ENCODE measurements around the gene TRAPPC4. TPM values are rescaled to one million over a fixed set of nuclear protein-coding genes. Genes with fewer than 3 reads are reported as not detected.

The TRAPPC4 gene
- total RNA-seq, 1 experiment from 2014 or later: 73.0 TPM

- BruUV-seq (replicated peaks): no TSS peak
- Histone ChIP-seq H3K27ac (ENCODE audit: low read depth, low read length, poor library complexity, severe bottlenecking) (peak overlapping the region; percentile 75), H3K36me3 (ENCODE audit: insufficient read depth, low read length, poor library complexity, severe bottlenecking) (peaks cover 49% of the 10 kb centered on the region), H3K9me3 (ENCODE audit: low read depth, low read length, poor library complexity, severe bottlenecking) (no peaks in the 10 kb centered on the region), H3K4me1 (ENCODE audit: insufficient read depth, low read length, poor library complexity, severe bottlenecking) (peaks cover 13% of the 10 kb centered on the region), H3K4me3 (ENCODE audit: low read depth, low read length, poor library complexity, severe bottlenecking) (no peak overlapping the region), H3K27me3 (replicated peaks; ENCODE audit: insufficient read depth, low read depth, low read length, poor library complexity) (no peaks in the 10 kb centered on the region)
- intact Hi-C loops (cut with micrococcal nuclease; ENCODE audit: unreplicated experiment): no loop called here
- no peak for TF ChIP-seq CTCF (conservative IDR thresholded peaks at IDR 0.05; ENCODE audit: low read depth, low read length)
- TF ChIP-seq EZH2 (IDR thresholded peaks at IDR 0.05; ENCODE audit: borderline replicate concordance, low read depth, low read length, poor library complexity, severe bottlenecking): no peak
- DNase-seq (ENCODE audit: low spot score): no peak
- CTCF ChIA-PET: no interaction called here
- POLR2A ChIA-PET (ENCODE audit: low non-redundant PET): no interaction called here
Measured at GRCh38 chr11:119028346-119029068, 9.9 kb downstream of the TRAPPC4 start.

- ChIA-PET CTCF (no interaction called here), POLR2A (ENCODE audit: low non-redundant PET) (no interaction called here)
- DNase-seq (ENCODE audit: low spot score): no peak
- H3K27ac ChIP-seq (ENCODE audit: low read depth, low read length, poor library complexity, severe bottlenecking): peak overlapping the region; percentile 75
- TF ChIP-seq EZH2 (IDR thresholded peaks at IDR 0.05; ENCODE audit: borderline replicate concordance, low read depth, low read length, poor library complexity, severe bottlenecking) (no peak), CTCF (conservative IDR thresholded peaks at IDR 0.05; ENCODE audit: low read depth, low read length) (no peak)
- peaks cover 44% of the 10 kb centered on the region for H3K36me3 ChIP-seq (ENCODE audit: insufficient read depth, low read length, poor library complexity, severe bottlenecking)
- H3K27me3 ChIP-seq (replicated peaks; ENCODE audit: insufficient read depth, low read depth, low read length, poor library complexity): no peaks in the 10 kb centered on the region
- intact Hi-C loops (cut with micrococcal nuclease; ENCODE audit: unreplicated experiment): no loop called here
- H3K9me3 ChIP-seq (ENCODE audit: low read depth, low read length, poor library complexity, severe bottlenecking): no peaks in the 10 kb centered on the region
- no TSS peak for BruUV-seq (replicated peaks)
- peaks cover 13% of the 10 kb centered on the region for H3K4me1 ChIP-seq (ENCODE audit: insufficient read depth, low read length, poor library complexity, severe bottlenecking)
- peak overlapping the region; percentile 67 for H3K4me3 ChIP-seq (ENCODE audit: low read depth, low read length, poor library complexity, severe bottlenecking)
Measured at GRCh38 chr11:119029069-119029339, 10.4 kb downstream of the TRAPPC4 start.

DNA sequence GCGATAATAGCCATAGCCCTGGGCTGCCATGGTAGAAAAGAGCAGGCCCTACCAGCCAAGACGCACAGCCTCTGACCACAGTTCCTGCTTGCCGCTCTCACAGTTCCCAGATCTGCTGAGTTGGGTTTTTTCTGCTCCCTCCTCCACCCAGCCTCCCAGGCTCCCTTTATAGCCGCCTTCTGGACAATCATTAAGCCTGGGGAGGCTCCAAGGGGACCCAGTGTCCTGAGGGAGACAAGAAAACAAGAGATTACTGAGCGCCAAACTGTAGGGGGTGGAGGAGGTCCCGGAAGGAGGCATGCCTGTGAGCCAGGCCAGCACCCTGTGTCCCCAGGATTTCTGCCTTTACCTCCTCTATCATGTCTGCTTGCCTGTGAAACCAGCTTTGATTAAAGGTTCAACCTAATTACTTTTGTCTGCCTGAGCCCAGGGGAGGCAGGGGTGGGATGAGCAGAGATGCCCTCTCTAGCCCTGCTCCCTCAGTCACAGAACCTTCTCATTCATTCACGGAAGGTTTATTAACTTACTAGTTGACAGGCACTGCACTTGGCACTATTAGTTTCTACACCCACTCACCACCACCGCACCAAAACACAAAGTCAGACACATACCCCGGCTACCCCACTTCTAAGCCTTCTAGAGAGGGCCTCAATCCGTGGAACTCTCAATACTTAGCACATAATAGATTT, 10.9 kb downstream of the TRAPPC4 start:
- H3K36me3 ChIP-seq (ENCODE audit: insufficient read depth, low read length, poor library complexity, severe bottlenecking): peaks cover 39% of the 10 kb centered on the region
- ChIA-PET POLR2A (ENCODE audit: low non-redundant PET) (no interaction called here), CTCF (no interaction called here)
- intact Hi-C loops (cut with micrococcal nuclease; ENCODE audit: unreplicated experiment): no loop called here
- no peaks in the 10 kb centered on the region for H3K9me3 ChIP-seq (ENCODE audit: low read depth, low read length, poor library complexity, severe bottlenecking)
- TF ChIP-seq EZH2 (IDR thresholded peaks at IDR 0.05; ENCODE audit: borderline replicate concordance, low read depth, low read length, poor library complexity, severe bottlenecking) (no peak), CTCF (conservative IDR thresholded peaks at IDR 0.05; ENCODE audit: low read depth, low read length) (no peak)
- DNase-seq (ENCODE audit: low spot score): no peak
- H3K4me3 ChIP-seq (ENCODE audit: low read depth, low read length, poor library complexity, severe bottlenecking): peak overlapping the region; percentile 67
- H3K27ac ChIP-seq (ENCODE audit: low read depth, low read length, poor library complexity, severe bottlenecking): peak overlapping the region; percentile 75
- H3K4me1 ChIP-seq (ENCODE audit: insufficient read depth, low read length, poor library complexity, severe bottlenecking): peaks cover 13% of the 10 kb centered on the region
- BruUV-seq (replicated peaks): TSS peak; percentile 37
- H3K27me3 ChIP-seq (replicated peaks; ENCODE audit: insufficient read depth, low read depth, low read length, poor library complexity): no peaks in the 10 kb centered on the region

Measured in A673 (cell line).